HG03378 (cell line): ENCODE results near the gene TMEM154.

Experiments used
- ATAC-seq: cut with Tn5 transposase; IDR thresholded peaks from one replicate; pipeline ENCODE4 v1.9.1; 2021; ENCODE audit warnings: mild to moderate bottlenecking, moderate library complexity; ENCODE audit not compliant: unreplicated experiment

TMEM154 gene

GRCh38 chr4:152696764-152697261 lies 17.0 kb upstream of the TMEM154 start:
- peak; percentile 98 for ATAC-seq

GRCh38 chr4:152693871-152694270 lies 14.1 kb upstream of the TMEM154 start:
- ATAC-seq, result no peak

- ATAC-seq, result no peak
Observed at GRCh38 chr4:152691761-152692160, 12.0 kb upstream of the TMEM154 start.

GRCh38 chr4:152690706-152691651 lies 11.2 kb upstream of the TMEM154 start:
- ATAC-seq, result no peak

- ATAC-seq, result no peak
Observed at GRCh38 chr4:152689615-152690501, 10.1 kb upstream of the TMEM154 start.

- ATAC-seq, result no peak
Observed at GRCh38 chr4:152687974-152688599, 8.3 kb upstream of the TMEM154 start.

- ATAC-seq, result no peak
Observed at GRCh38 chr4:152686452-152687013, 6.7 kb upstream of the TMEM154 start.

GRCh38 chr4:152684587-152684986 lies 4.8 kb upstream of the TMEM154 start:
- ATAC-seq, result no peak

GRCh38 chr4:152684007-152684406 lies 4.2 kb upstream of the TMEM154 start:
- peak; percentile 59 for ATAC-seq

- ATAC-seq, result no peak
Observed at GRCh38 chr4:152682143-152682941, 2.5 kb upstream of the TMEM154 start.

- ATAC-seq, result no peak
Observed at GRCh38 chr4:152680988-152681603, 1.3 kb upstream of the TMEM154 start.

- no peak for ATAC-seq
Observed at GRCh38 chr4:152678841-152679240, 956 bp downstream of the TMEM154 start.

GRCh38 chr4:152677117-152677516 lies 2.7 kb downstream of the TMEM154 start:
- ATAC-seq, result no peak

- ATAC-seq, result no peak
Observed at GRCh38 chr4:152676052-152676854, 3.5 kb downstream of the TMEM154 start.

GRCh38 chr4:152674359-152674758 lies 5.4 kb downstream of the TMEM154 start:
- no peak for ATAC-seq

- no peak for ATAC-seq
Observed at GRCh38 chr4:152673489-152673888, 6.3 kb downstream of the TMEM154 start.

GRCh38 chr4:152672206-152673092 lies 7.3 kb downstream of the TMEM154 start:
- ATAC-seq, result no peak
